ENCODE results near the gene GGT7.
A peak's percentile ranks its signal among the peaks of the same experiment; 100 is the strongest.
"Not testable (repeated sequence)": the region's sequence is repeated elsewhere in the genome, so short reads cannot be mapped to it uniquely, and the experiment has no call there.

The GGT7 gene

DNA sequence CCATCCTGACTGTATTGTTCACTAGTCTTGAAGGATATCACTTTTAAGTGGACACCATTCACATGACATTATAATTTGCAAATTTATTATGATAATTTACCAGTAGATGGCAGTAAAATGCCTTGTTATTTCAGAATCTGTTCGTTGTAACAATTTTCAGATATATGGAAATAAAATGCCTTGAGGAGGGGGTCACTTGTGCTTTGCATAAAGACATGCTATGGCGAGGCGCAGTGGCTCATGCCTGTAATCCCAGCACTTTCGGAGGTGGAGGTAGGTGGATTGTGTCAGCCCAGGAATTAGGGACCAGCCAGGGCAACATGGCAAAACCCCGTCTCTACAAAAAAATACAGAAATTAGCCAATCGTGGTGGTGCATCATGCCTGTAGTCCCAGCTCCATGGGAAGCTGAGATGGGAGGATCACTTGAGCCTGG is 38.2 kb downstream of the GGT7 start:
- no peak for DNase-seq

DNA sequence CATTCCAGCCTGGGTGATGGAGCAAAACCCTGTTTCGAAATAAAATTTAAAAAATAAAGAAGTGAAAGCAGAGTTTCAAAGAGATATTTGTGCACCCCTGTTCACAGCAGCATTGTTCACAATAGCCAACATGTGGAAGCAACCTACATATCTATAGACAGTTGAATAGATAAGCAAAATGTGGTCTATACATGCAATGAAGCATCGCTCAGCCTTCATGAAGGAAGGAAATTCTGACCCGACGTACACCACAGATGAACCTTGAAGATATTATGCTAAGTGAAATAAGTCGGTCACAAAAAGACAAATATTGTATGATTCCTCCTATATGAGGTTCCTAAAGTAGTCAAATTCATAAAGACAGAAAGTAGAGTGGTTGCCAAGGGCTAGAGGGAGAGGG is 40.7 kb downstream of the GGT7 start:
- no peak for DNase-seq

DNA sequence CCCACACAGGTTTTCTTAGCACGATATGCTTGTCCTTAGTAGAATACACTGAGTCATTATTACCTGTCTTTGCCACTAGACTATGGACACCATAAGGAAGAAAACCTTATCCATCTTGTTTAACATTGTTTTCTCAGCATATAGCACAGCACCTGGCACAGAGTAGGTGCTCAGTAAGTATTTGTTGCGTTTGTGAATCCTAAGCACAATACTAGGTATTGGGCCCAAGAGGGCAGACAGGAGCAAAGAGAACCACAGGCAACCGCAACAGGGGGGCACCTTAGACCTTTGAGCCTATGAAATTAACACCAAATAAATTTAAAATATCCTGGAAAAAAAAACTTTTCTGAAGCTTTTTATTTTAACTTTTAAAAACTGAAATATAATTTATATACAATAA is 43.5 kb downstream of the GGT7 start:
- DNase-seq = no peak

DNA sequence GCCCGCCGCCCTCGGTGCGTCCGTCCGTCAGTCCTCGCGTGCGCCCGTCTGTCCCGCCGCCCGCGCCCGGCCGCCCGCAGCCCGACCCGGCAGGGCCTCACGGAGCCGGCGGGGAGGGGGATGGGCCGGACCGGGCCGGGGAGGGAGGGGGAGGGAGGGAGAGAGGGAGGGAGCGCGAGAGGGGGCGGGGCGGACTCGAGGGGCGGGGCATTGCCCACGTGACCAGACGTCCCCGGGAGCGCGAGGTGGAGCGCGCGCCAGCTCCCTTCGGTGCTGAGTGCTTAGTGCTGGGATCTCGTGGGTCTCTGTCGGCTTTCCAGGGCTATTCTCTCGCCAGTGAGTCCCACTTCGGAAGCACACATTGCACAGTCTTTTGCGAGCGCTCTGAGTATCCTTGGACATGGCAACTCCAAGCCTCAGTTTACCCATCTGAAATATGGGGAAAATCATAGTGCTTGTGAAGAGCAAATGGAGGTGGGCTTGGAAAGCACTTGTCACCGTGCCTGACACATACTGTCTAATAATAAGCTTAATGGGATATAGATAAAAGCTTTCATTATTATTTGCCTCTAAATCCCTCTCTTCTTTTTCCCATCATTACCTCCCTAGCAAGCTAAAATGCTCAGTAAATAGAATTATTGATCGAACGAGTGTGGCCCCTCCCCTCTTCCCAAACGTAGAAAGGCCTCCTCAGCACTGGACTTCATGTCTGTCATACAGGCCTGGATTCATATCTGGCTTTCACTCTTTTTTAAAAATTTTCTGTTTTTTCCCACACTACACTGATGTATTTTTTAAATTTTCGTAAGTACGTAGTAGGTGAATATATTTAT is 46.9 kb downstream of the GGT7 start, which contains the start of gene NCOA6:
Gene NCOA6, minus strand, starts transcription at position 122 of the 833 bp plus-strand sequence. CDS start 43,296 bp downstream, outside the sequence.
- peak; percentile 83 for DNase-seq

DNA sequence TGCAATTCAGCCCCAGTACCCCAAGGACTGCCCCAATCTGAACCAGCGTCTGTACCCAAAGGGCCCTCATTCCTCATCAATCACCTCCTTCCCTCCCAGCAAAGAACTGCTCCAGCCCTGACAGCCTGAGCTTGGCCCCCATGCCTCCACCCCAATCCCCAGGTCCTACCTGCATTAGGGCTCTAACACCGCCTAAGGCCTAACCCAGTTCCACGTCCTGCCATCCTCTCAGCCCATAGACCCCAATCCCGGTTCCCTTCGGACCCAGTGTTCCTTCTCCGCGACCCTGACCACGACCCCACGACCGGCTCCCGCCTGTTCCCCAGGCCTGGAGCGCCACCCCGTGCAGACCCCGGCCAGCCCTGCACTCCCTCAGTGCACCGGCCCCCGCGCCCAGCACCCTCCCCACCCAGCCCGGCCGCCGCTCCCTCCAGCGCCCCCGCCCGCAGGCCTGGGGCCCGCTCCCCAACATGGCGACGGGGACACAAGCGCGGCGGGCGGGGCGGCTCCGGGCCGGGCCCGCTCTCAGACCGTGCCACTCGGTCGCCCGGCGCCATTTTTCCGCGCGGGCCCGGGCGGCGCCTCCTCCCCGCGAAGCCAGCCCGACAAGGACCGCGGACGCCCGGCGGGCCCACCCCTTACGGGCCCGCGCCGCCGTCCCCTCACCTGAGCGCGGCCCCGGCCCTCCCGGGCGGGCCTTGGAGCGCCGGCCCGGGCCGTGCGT is 47.7 kb downstream of the GGT7 start:
- peak; percentile 64 for DNase-seq

DNA sequence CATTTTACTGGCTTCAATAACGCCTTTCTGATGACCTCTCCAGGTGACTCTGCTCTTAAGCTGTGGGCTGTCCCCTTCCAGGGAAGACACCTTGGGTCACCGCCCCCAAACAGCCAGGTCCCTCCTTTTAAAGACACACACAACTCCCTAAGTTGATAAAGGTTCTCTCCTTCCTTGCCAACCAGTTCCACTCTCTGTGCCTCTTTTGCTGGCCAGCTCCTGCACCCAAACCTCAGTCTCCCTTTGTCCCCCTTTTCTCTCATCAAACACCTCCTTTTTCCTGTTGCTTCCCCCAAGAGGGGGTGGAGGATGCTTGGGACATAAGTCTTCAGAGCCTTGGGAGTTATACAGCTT is 48.2 kb downstream of the GGT7 start:
- DNase-seq = peak; percentile 82

DNA sequence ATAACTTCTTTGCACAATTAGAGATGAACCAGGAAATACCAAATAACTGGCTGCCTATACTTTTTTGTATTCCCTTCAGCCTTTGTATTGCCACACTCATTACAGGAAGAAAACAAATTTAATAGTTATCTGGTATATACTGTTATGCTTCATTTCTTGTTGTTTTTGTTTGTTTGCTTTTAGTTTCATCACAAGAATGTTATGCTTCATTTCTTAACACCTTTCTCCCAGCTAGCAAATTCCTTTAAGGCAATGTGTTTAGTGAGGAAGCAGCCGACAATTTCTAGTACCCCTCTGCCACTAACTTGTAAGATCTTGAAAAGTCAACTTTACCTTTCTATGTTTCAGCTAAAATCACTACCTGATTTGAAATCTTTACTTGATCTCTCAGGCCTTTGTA is 48.6 kb downstream of the GGT7 start:
- no peak for DNase-seq

DNA sequence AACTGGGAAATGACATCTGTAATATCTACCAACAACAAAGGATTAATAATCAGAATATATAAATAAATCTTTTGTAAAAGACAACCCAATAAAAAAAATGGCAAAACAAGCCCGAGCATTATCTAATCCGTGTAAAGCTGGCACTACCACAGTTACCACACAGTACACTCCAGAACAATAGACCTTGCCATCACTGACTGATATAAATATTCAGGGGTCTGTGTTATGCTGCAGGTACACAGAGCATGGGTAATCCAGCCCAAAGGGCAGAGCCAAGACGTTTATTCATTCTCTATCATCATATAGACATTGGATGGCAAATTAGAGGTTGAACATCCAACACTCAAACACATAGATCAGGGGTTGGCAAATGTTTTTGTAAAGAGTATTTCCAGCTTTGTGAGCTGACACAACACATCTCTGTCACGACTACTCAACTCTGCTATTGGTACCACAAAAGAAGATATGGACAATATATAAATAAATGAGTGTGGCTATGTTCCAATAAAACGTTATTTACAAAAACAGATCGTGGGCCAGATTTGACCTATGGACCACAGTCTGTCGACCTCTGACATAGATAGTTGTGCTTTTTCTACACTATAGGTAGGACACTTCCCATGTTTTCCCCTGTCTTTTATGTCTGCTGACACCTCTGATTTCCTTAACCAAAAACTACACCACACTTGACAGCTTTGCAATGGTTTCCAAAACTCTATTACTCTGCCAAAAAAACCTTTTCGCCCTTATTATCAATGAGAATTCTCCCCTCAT is 51.7 kb downstream of the GGT7 start:
- DNase-seq = no peak

DNA sequence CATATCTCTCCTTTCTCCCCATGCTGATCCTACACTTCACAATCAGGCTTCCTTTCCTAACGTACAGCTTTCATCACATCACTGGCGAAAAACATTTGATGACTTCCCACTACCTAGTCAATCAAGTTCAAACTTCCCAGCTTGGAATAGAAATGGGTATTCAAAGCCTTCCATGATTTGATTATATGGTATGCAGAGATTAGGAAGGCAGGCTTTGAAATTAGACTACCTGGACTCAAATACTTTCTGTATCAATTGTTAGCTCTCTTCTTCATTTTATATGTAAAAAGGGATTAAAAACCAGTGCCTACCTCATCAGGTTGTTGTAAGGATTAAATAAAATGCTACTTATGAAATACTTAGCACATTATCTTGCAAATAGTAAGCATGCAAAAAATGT is 54.9 kb downstream of the GGT7 start:
- DNase-seq = no peak

DNA sequence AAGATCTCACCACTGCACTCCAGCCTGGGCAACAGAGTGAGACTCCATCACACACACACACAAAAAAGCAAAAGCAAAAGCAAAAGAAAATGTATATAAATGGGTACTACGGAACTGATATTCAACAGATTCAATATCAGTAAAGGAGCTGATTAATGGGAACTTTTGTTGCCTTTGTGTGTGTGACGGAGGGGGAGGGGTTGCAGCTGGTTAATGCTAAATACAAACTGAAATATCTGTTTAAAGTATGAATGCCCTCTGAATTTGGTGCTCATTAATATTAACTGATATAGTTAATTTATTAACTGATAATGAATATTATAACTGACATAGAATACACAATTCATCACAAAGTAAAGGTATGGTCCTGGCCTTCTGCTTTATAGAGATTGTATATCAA is 55.6 kb downstream of the GGT7 start:
- DNase-seq = no peak

DNA sequence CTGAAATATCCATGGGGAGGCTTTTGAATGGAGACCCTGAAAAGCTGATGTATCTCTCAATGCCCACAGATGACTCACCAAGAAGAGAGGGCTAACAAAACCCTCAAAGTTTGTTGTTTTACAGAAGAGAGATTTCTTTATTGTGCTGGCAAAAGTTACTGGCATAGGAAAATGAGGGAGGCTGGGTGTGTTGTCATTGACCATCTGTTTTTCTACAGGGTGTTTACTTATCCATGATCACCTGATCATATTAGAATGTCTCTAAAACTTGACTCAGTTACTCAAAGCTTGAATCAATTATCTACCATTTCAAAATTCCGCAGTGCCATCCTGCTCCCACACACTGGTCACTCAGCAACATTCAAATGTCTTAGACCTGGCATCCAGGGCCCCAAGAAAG is 57.0 kb downstream of the GGT7 start:
- DNase-seq = no peak

DNA sequence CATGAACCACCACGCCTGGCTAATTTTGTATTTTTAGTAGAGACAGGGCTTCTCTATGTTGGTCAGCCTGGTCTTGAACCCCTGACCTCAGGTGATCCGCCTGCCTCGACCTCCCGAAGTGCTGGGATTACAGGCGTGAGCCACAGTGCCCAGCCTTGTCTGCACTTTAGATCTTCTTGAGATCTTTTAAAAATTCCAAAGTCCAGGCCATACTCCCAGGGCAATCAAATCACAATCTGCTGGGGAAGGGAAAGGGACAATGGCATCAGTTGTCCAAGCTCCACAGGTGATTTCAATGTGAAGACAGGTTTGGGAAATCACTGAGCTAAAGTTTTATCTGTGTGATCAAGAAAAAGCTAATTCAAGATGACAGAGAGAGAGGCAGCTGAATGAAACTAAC is 64.1 kb downstream of the GGT7 start:
- no peak for DNase-seq

DNA sequence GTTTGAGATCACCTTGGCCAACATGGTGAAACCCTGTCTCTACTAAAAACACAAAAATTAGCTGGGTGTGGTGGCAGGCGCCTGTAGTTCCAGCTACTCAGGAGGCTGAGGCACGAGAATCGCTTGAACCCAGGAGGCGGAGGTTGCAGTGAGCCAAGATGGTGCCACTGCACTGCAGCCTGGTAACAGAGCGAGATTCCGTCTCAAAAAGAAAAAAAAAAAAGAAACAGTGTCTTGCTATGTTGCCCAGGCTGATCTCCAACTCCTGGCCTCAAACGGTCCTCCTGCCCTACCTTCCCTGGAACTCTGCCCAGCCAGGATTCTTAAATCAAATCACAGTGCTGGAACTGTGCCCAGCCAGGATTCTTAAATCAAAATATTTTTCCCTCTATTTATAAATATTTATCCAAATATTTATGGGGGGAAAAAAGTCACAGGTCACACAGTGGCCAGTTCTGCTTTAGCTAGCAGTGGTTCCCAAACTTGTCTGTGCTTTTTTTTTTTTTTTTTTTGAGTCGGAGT is 64.7 kb downstream of the GGT7 start:
- DNase-seq = not testable (repeated sequence)

DNA sequence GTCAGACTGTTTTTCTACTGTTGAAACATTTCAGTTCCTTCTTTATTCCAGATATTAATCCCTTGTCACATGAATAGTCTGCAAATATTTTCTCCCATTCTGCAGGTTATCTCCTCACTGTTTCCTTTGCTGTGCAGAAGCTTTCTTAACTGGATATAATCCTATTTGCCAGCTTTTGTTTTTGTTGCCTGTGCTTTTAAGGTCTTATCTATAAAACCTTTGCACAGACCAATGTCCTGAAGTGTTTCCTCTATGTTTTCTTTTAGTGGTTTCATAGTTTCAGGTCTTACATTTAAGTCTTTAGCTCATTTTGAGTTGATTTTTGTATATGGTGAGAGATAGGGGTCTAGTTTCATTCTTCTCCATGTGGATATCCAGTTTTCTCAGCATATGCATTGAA is 66.4 kb downstream of the GGT7 start:
- DNase-seq = no peak

DNA sequence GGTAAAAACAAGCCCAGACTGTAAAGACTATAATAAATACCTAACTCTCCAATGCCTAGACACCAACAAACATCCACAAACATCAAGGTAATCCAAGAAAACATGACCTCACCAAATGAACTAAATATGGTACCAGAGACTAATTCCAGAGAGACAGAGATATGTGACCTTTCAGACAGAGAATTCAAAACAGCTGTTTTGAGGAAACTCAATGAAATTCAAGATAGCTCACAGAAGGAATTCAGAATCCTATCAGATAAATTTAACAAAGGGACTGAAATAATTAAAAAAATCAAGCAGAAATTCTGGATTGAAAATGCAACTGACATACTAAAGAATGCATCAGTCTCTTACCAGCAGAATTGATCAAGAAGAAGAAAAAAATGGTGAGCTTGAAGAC is 73.8 kb downstream of the GGT7 start:
- no peak for DNase-seq

DNA sequence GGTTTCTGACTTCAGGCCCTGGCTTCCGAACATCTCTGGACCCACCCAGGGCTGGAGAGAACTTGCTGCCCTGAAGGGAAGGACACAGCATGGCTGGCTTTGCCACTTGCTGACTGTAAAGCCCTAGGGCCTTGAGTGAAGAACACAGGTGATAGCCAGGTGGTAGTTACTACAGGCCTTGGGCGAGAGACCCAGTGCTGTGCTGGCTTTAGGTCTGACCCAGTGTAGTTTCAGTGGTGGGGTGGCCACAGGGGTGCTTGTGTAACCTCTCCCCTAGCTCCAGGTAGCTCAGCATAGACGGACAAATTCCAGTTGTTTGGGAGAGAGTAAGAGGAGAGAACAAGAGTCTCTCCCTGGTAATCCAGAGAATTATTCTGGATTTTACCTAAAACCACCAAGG is 74.3 kb downstream of the GGT7 start:
- no peak for DNase-seq

DNA sequence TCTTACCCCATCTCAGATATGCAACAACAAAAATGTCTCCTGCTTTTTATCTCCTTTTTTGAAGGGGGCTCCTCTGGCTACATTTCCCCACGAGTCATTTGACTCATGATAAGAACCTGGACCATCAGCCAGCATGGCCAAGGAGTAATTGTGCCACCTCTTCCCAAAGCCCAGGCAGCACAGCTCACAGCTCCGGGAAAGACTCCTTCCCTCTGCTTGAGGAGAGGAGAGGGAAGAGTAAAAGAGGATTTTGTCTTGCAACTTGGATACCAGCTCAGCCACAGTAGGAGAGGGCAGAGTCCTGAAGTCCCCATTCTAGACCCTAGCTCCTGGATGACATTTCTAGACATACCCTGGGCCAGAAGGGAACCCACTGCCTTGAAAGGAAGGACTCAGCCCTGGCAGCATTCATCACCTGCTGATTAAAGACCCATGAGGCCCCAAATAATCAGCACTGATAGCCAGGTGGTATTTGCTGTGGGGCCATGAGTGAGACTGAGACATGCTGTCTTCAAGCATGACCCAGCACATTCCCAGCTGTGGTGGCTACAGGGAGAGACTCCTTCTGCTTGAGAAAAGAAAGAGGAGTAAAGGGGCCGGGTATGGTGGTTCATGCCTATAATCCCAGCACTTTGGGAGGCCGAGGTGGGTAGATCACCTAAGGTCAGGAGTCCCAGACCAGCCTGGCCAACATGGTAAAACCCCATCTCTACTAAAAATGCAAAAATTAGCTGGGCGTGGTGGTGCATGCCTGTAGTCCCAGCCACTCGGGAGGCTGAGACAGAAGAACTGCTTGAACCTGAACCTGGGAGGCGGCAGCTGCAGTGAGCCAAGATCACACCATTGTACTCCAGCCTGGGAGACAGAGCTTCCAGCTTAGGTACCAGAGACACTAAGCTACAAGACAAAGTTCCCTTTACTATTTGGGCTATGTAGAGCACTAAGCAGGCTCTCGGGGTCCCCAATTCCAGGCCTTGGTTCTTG is 75.4 kb downstream of the GGT7 start:
- no peak for DNase-seq

All from stimulated activated CD4-positive, alpha-beta T cell treated with anti-CD3 and anti-CD28 coated beads, Interleukin-1b, Interleukin-23, amount 100 ng/mL, for 48 hours (primary cell).